ENCODE measurements around the gene LRRC74A. TPM values are rescaled to one million over a fixed set of nuclear protein-coding genes. Genes with fewer than 3 reads are reported as not detected.

The LRRC74A gene
- total and polyA plus RNA-seq, 2 experiments from 2014 or later: not detected

- no peak overlapping the region for H2AFZ ChIP-seq
- no peak overlapping the region for H3K27ac ChIP-seq
- no peaks in the 10 kb centered on the region for H3K36me3 ChIP-seq (replicated peaks; ENCODE audit: insufficient read depth, low read depth)
- peak; percentile 86 for TF ChIP-seq CTCF (IDR thresholded peaks at IDR 0.05; ENCODE audit: poor library complexity)
- no peak for TF ChIP-seq EZH2phosphoT487 (IDR thresholded peaks at IDR 0.05; ENCODE audit: low read depth, severe bottlenecking, unreplicated experiment)
- H3K79me2 ChIP-seq: no peaks in the 10 kb centered on the region
- DNase-seq (ENCODE audit: low spot score): peak; percentile 66
- no peaks in the 10 kb centered on the region for H3K9me2 ChIP-seq (replicated peaks; ENCODE audit: insufficient read depth)
- 34% methylated on average over 12 of the region's 12 CpGs for WGBS (ENCODE audit: low lambda C conversion rate, missing lambda C conversion rate)
- no peaks in the 10 kb centered on the region for H3K27me3 ChIP-seq
- no peak overlapping the region for H3K4me3 ChIP-seq
- H3K9me3 ChIP-seq (ENCODE audit: low read depth): no peaks in the 10 kb centered on the region
- no peaks in the 10 kb centered on the region for H3K4me1 ChIP-seq (ENCODE audit: insufficient read depth)
- H4K20me1 ChIP-seq (ENCODE audit: insufficient read depth, poor library complexity, severe bottlenecking): no peaks in the 10 kb centered on the region
- H3K4me2 ChIP-seq: no peak overlapping the region
Measured at GRCh38 chr14:76872796-76873432, 46.7 kb downstream of the LRRC74A start.

- no peaks in the 10 kb centered on the region for H3K9me3 ChIP-seq (ENCODE audit: low read depth)
- no peaks in the 10 kb centered on the region for H3K4me1 ChIP-seq (ENCODE audit: insufficient read depth)
- no peaks in the 10 kb centered on the region for H3K36me3 ChIP-seq (replicated peaks; ENCODE audit: insufficient read depth, low read depth)
- H2AFZ ChIP-seq: no peak overlapping the region
- H3K9me2 ChIP-seq (replicated peaks; ENCODE audit: insufficient read depth): no peaks in the 10 kb centered on the region
- no peaks in the 10 kb centered on the region for H3K27me3 ChIP-seq
- H3K79me2 ChIP-seq: no peaks in the 10 kb centered on the region
- H3K4me2 ChIP-seq: no peak overlapping the region
- no peak for TF ChIP-seq EZH2 (IDR thresholded peaks at IDR 0.05; ENCODE audit: borderline replicate concordance)
- TF ChIP-seq CTCF (IDR thresholded peaks at IDR 0.05; ENCODE audit: poor library complexity): no peak
- no peak for TF ChIP-seq EZH2phosphoT487 (IDR thresholded peaks at IDR 0.05; ENCODE audit: low read depth, severe bottlenecking, unreplicated experiment)
- H3K27ac ChIP-seq: no peak overlapping the region
- WGBS (ENCODE audit: low lambda C conversion rate, missing lambda C conversion rate): 91% methylated on average over 8 of the region's 8 CpGs
- no peak for DNase-seq (ENCODE audit: low spot score)
- H4K20me1 ChIP-seq (ENCODE audit: insufficient read depth, poor library complexity, severe bottlenecking): no peaks in the 10 kb centered on the region
- H3K4me3 ChIP-seq: no peak overlapping the region
Measured at GRCh38 chr14:76874734-76875133, 48.5 kb downstream of the LRRC74A start.

GRCh38 chr14:76876076-76876475 lies 49.9 kb downstream of the LRRC74A start:
- Histone ChIP-seq H3K27ac (no peak overlapping the region), H3K4me1 (ENCODE audit: insufficient read depth) (no peaks in the 10 kb centered on the region), H3K27me3 (no peaks in the 10 kb centered on the region), H3K79me2 (no peaks in the 10 kb centered on the region), H3K9me2 (replicated peaks; ENCODE audit: insufficient read depth) (no peaks in the 10 kb centered on the region), H2AFZ (no peak overlapping the region), H3K4me2 (no peak overlapping the region), H3K9me3 (ENCODE audit: low read depth) (no peaks in the 10 kb centered on the region), H3K4me3 (no peak overlapping the region), H4K20me1 (ENCODE audit: insufficient read depth, poor library complexity, severe bottlenecking) (no peaks in the 10 kb centered on the region), H3K36me3 (replicated peaks; ENCODE audit: insufficient read depth, low read depth) (no peaks in the 10 kb centered on the region)
- TF ChIP-seq CTCF (IDR thresholded peaks at IDR 0.05; ENCODE audit: poor library complexity): peak; percentile 93
- no peak for TF ChIP-seq EZH2phosphoT487 (IDR thresholded peaks at IDR 0.05; ENCODE audit: low read depth, severe bottlenecking, unreplicated experiment)
- no peak for TF ChIP-seq EZH2 (IDR thresholded peaks at IDR 0.05; ENCODE audit: borderline replicate concordance)
- DNase-seq (ENCODE audit: low spot score): peak; percentile 87
- WGBS (ENCODE audit: low lambda C conversion rate, missing lambda C conversion rate): 42% methylated on average over 3 of the region's 3 CpGs
